A172 (cell line): ENCODE measurements around the gene C8G. TPM values are rescaled to one million over a fixed set of nuclear protein-coding genes. Genes with fewer than 3 reads are reported as not detected.

Source experiments
- DNase-seq: peaks from one replicate; pipeline ENCODE4 v3.0.0-alpha.2; 2015; ENCODE audit warnings: low spot score
- total RNA-seq: library from RNA; depleted of rRNA; stranded (reverse); fragments of >200 nt; shearing (Covaris generic); gene quantifications from 2 replicates; pipeline ENCODE4 v1.2.3, GENCODE V29; 2014; rRNA removed

The C8G gene
- total RNA-seq, 1 experiment from 2014 or later: not detected

DNA sequence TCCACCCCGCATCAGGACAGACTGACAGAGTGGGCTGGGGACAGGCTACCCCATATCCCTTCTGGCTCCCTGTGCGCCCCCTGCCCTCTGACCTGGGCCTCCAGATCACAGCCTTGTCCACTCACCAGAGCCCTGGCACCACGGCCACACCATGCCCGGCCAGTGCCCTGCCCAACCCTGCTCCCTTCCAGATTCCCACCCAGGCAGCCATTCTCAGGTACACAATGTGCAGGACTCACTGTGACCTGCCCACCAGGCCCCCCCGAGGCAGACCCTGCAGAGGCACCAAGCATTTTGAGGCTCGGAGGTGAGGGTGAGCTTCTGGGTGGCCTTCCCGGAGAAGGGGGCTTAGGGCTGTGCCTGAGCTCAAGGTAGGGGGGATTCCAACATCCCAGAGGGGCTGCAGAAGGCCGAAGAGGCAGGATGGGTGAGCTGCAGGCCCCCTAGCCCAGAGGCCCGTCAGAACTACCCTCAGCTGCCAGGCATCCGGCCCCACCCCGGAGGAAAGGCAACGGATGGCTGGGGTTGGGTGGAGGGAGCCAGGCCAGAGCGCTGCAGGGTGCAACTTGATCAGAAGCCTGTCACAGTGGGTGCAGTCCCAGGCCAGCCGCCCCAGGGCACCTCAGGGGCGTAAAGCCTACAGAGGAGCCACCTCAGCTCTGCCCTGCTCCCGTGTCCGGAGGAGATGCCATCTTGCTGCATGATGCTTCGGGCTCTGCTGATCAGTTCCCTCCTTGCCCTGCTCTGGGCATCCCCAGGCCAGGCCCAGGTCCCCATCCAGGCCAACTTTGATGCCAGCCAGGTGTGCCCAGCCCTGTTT is 37.4 kb downstream of the C8G start, which contains the start of gene LCNL1:
LCNL1 (plus strand) TSS at position 762 of the 820 bp plus-strand sequence. CDS start 594 bp downstream, outside the sequence.
- DNase-seq: no peak

DNA sequence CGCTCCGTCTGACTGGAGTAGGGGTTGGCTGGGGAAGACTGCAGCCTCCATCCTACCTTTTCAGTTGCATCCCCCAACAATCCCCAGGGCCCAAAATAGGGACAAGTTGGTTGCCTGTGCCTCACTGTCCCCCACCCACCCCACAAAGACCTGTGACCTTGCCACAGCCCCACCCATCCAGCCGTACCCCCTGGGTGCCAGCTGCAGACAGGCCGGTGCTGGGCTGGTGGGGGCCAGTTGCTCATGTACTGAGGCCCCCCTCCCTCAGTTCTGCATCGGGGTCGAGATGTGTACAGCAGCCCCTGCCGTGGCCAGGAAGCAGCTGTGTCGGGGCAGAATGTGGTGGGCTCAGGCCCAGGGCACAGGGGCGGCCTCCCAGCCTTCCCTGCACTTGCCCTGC is 38.1 kb downstream of the C8G start:
- no peak for DNase-seq

DNA sequence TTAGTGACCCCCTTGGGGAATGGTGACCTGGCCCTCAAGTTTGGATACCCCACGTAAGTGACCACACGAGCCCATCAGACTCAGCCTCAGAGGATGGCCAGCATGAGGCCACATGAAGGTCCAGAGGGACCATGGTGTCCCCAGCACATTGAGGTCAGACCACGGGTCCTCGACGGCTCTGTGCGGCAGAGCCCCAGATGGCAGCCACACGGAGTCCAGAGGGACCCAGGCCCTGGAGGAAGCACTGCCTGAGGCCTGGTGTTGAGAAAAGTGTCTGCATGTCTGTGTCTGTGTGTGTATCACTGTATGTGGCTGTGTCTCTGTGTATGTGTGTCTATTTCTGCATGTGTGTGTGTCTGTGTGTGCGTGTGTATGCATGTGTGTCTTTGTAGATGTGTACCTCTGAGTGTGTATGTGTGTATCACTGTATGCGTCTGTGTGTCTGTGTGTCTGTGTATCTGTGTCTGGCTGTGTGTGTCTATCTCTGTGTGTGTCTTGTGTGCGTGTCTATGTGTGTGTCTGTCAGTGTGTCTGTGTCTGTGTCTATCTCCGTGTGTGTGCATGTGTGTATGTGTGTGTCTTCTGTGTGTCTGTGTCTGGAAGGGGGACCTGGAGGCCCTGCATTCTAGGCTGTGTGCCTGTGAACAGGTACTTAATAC is 38.7 kb downstream of the C8G start:
- no peak for DNase-seq

GRCh38 chr9:136984464-136985026 is 39.5 kb downstream of the C8G start:
- DNase-seq: no peak

DNA sequence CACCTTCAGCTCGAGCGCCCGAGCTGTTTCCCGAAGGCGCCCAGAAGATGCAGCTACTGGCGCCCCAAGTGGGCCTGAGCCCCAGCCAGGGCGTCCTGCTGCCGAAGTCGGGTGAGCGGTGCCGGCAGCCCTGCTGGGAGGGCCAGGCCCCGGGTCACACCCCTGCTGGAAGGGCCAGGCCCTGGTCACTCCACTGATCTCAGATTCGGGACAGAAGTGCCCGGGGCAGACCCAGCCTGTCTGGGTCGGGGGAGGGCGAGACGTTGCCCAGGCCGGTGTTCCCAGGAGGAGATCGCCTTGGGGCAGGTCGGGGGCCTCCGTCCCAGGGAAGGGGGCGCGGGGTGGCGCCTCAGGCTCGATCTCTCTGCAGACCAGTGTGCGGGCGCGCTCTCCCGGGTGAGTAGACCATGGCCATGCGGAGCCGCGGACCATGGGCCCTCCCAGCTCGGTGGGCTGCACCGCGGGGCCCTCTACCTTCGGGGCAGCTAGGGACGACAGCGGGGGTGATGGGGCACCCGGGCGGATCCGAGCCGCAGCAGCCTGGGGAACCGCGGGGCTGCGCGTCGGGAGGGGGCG is 40.1 kb downstream of the C8G start:
- no peak for DNase-seq

- DNase-seq: no peak
These were observed 40.8 kb downstream of the C8G start for GRCh38 chr9:136985853-136986252.

- no peak for DNase-seq
These were observed 43.8 kb downstream of the C8G start for GRCh38 chr9:136988872-136989271.

- no peak for DNase-seq
These were observed 45.3 kb downstream of the C8G start for GRCh38 chr9:136990242-136990911.

GRCh38 chr9:136991993-136992818 is 47.2 kb downstream of the C8G start, which contains the start of gene PAXX:
PAXX (plus strand) TSS chr9:136992422; CDS start chr9:136992444, 22 bp downstream.
- peak; percentile 90 for DNase-seq

DNA sequence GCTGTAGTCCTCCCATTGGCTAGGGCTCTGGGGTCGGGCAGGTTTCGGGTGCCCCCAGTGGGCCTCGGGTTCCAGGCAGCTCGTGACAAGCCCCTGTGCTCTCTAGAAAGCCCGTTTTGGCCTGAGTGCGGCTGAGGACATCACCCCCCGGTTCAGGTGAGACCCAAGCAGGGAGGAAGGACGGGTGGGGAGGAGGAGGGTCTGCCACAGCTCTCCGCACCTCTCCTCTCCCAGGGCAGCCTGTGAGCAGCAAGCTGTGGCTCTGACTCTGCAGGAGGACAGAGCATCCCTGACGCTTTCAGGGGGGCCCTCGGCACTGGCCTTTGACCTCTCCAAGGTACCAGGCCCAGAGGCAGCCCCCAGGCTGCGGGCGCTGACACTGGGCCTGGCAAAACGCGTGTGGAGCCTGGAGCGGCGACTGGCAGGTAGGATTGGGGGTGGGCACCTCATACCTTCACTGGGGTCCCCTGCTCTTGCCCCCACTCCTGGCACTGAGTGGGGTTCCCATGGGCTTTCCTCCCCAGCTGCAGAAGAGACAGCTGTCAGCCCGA is 47.9 kb downstream of the C8G start:
- DNase-seq: no peak

DNA sequence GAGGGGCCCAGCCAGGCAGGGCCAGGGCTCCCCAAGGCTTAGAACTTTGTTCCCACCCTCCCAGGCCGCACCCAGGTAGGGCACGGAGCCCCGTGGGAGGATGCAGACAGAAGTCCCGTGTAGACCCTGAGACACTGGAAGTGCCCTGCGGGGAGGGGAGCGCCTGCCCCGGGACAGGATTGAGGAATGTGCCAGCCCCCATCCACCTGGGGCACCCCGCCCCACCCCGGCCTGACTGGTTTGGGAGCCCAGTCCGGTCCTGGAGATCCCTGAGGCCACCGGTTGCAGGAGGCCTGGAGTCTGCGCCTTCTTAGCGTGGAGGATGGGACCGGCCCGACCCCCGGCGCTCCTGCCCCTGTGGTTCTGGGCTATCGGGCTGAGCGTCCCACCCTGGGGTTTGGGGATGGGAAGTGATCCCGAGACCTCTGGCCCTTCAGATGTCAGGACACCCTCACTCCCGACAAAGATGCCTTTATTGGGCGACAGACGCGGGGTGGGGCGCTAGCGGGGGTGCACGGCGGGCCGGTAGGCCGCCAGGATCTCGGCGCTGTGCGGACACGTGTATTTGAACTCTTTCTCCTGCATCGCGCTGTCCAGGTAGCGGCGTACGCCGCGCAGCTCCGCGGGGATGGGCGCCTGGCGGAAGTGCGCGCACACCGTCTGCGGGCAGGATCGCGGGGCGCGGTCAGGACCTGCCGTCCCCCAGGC is 49.3 kb downstream of the C8G start:
- no peak for DNase-seq

DNA sequence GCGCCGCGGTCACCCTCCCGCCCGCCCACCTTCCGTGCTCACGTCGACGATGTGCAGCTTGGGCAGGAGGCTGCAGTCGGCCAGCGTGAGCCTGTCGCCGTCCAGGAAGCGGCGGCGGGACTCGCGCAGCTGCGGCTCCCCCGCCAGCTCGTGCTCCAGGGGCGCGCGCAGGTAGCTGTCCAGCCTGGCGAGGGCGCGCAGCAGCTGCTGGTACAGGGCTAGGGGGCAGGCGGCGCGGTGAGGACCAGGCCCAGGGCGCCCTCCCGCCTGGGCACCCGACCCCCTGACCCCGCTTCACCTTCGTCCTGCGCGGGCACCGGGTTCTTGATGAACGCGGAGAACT is 49.8 kb downstream of the C8G start:
- DNase-seq: no peak

DNA sequence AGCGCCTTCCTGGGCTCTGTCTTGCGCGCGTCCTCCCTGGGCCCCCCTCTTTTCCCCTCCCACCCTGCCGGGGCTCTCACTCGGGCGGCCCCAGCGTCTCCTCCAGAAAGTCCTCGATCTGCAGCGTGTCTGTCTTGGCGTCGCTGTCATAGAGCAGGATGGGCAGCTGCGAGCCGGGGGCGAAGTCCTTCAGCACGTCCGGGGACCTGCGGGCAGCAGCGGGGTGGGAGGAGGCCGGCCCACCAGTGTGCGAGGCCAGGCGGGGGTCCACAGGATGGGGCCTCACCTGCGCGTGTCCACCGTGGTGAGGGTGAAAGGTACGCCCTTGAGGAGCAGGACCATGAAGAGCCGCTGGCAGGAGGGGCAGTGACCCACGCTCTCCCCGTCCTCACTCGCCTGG is 50.3 kb downstream of the C8G start:
- DNase-seq: no peak

GRCh38 chr9:136995772-136996311 is 50.8 kb downstream of the C8G start:
- peak; percentile 81 for DNase-seq

Other genes starting within 250 kb of the C8G start
- gene DIPK1B, start 232.7 kb upstream of the C8G start, total RNA-seq: 16.0 and 16.7 TPM in 2 replicates
- gene LCN10, start 202.3 kb upstream of the C8G start, total RNA-seq: not detected in 2 replicates
- gene LCN6, start 196.7 kb upstream of the C8G start, total RNA-seq: not detected in 2 replicates
- not detected in 2 replicates for gene LCN8, start 187.0 kb upstream of the C8G start, total RNA-seq
- gene LCN15, start 180.7 kb upstream of the C8G start, total RNA-seq: not detected in 2 replicates
- 74.4 and 101 TPM in 2 replicates for gene TMEM141, start 153.9 kb upstream of the C8G start, total RNA-seq
- 0.45 and 0.55 TPM in 2 replicates for gene CCDC183, start 148.9 kb upstream of the C8G start, total RNA-seq
- gene RABL6, start 137.3 kb upstream of the C8G start, total RNA-seq: 138 and 144 TPM in 2 replicates
- 1.8 and 2.1 TPM in 2 replicates for gene AJM1, start 102.8 kb upstream of the C8G start, total RNA-seq
- 119 and 151 TPM in 2 replicates for gene PHPT1, start 95.8 kb upstream of the C8G start, total RNA-seq
- 7.3 and 8.0 TPM in 2 replicates for gene MAMDC4, start 92.9 kb upstream of the C8G start, total RNA-seq
- 882 and 886 TPM in 2 replicates for gene EDF1, start 78.9 kb upstream of the C8G start, total RNA-seq
- gene TRAF2, start 58.7 kb upstream of the C8G start, total RNA-seq: 20.9 and 28.4 TPM in 2 replicates
- 379 and 400 TPM in 2 replicates for gene FBXW5, start 505 bp upstream of the C8G start, total RNA-seq
- 0.07 and 2.2 TPM in 2 replicates for gene LCN12, start 7.0 kb downstream of the C8G start, total RNA-seq
- 1.6 TPM in 1 of 2 replicates, not detected in the other for gene PTGDS, start 32.3 kb downstream of the C8G start, total RNA-seq
- 0.26 TPM in 1 of 2 replicates, not detected in the other for gene LCNL1, start 37.8 kb downstream of the C8G start, total RNA-seq
- gene PAXX, start 47.2 kb downstream of the C8G start, total RNA-seq: 104 and 109 TPM in 2 replicates
- gene CLIC3, start 51.3 kb downstream of the C8G start, total RNA-seq: 126 and 133 TPM in 2 replicates
- 32.3 and 33.5 TPM in 2 replicates for gene ABCA2, start 83.0 kb downstream of the C8G start, total RNA-seq
- 0.07 TPM in 1 of 2 replicates, not detected in the other for gene FUT7, start 86.8 kb downstream of the C8G start, total RNA-seq
- gene NPDC1, start 100.9 kb downstream of the C8G start, total RNA-seq: 47.4 and 49.6 TPM in 2 replicates
- not detected in 2 replicates for gene ENTPD2, start 108.8 kb downstream of the C8G start, total RNA-seq
- 76.4 and 92.3 TPM in 2 replicates for gene SAPCD2, start 125.3 kb downstream of the C8G start, total RNA-seq
- 94.6 and 109 TPM in 2 replicates for gene UAP1L1, start 132.3 kb downstream of the C8G start, total RNA-seq
- 196 and 197 TPM in 2 replicates for gene MAN1B1, start 141.7 kb downstream of the C8G start, total RNA-seq
- 251 and 263 TPM in 2 replicates for gene DPP7, start 169.5 kb downstream of the C8G start, total RNA-seq
- not detected in 2 replicates for gene GRIN1, start 193.9 kb downstream of the C8G start, total RNA-seq
- not detected in 2 replicates for gene LRRC26, start 224.8 kb downstream of the C8G start, total RNA-seq
- not detected in 2 replicates for gene TMEM210, start 226.8 kb downstream of the C8G start, total RNA-seq
- 23.1 and 29.2 TPM in 2 replicates for gene ANAPC2, start 243.3 kb downstream of the C8G start, total RNA-seq
- 257 and 270 TPM in 2 replicates for gene SSNA1, start 243.4 kb downstream of the C8G start, total RNA-seq